ENCODE data around the gene CUX1. TPM values are rescaled to one million over a fixed set of nuclear protein-coding genes. Genes with fewer than 3 reads are reported as not detected.
"Not testable (repeated sequence)": the region's sequence is repeated elsewhere in the genome, so short reads cannot be mapped to it uniquely, and the experiment has no call there.

CUX1 gene
- total RNA-seq, 4 donors from 2014 or later, result 93.8 to 156 (median 112) TPM

- Histone ChIP-seq H3K4me1 (peaks cover 5 to 38% of the 10 kb centered on the region in 2 donors), H3K36me3 (no peaks in the 10 kb centered on the region), H3K4me3 (replicated peaks in 1 of 3) (no peak overlapping the region), H3K9me3 (no peaks in the 10 kb centered on the region), H3K27me3 (no peaks in the 10 kb centered on the region), H3K27ac (no peak overlapping the region)
- DNase-seq, result peak; percentile 52 to 71
- TF ChIP-seq POLR2A (IDR thresholded peaks at IDR 0.05) (no peak), CTCF (IDR thresholded peaks at IDR 0.05) (no peak)
- WGBS, 2 donors, result 79 to 81% methylated on average over 15 of the region's 15 CpGs
- intact Hi-C loops (cut with DNase I), result no loop called here
Measured at GRCh38 chr7:101826081-101826835, 8.8 kb downstream of the CUX1 start.

DNA sequence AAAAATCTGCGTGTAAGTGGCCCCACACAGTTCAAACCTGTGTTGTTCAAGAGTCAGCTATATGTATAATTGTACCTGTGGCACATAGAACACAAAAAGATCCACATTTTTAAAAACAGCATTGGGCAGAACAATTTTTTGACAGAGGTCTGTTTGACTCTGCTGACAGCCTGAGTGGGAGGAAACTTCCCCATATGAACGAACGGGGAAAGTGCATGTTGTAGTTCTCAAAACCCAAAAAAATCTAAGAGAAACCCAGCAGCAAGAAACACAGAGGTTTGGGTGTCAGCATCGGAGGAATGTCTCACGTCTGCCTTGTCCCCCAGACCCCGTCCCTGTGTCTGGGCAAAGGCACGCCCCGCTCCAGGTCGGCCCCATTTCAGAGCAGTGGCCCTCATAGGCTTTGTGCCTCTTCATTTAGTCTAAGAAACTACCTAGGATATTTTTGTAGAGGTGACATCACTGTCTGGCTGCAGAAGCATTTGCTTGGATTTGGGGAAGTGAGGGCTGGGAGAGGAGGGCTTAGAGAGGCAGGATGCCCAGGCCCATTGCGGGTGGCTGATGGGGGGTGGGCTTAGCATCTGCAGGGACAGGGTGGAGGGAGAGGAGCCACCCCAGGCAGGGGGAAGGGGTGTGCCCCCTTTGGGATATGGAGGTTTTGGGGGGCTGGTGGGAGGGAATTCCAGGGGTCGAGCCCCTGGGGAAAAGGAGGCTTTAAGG lies 11.0 kb downstream of the CUX1 start:
- Histone ChIP-seq H3K9me3 (no peaks in the 10 kb centered on the region), H3K4me1 (peaks cover 5 to 28% of the 10 kb centered on the region in 2 donors), H3K4me3 (replicated peaks in 1 of 3) (no peak overlapping the region), H3K36me3 (no peaks in the 10 kb centered on the region), H3K27ac (no peak overlapping the region), H3K27me3 (no peaks in the 10 kb centered on the region)
- intact Hi-C loops (cut with DNase I), result no loop called here
- no peak for TF ChIP-seq CTCF (IDR thresholded peaks at IDR 0.05)
- no peak for TF ChIP-seq POLR2A (IDR thresholded peaks at IDR 0.05)
- WGBS, 2 donors, result 89 to 91% methylated on average over 11 of the region's 11 CpGs
- no peak for DNase-seq

GRCh38 chr7:101829374-101829773 lies 11.9 kb downstream of the CUX1 start:
- H3K36me3 ChIP-seq, result no peaks in the 10 kb centered on the region
- 93 to 95% methylated on average over 11 to 14 of the region's 14 CpGs for WGBS, 2 donors
- DNase-seq, result no peak
- no peak for TF ChIP-seq POLR2A (IDR thresholded peaks at IDR 0.05)
- TF ChIP-seq CTCF (IDR thresholded peaks at IDR 0.05), result no peak
- H3K4me3 ChIP-seq (replicated peaks in 1 of 3), result no peak overlapping the region
- H3K9me3 ChIP-seq, result no peaks in the 10 kb centered on the region
- H3K27ac ChIP-seq, result no peak overlapping the region
- no peaks in the 10 kb centered on the region for H3K27me3 ChIP-seq
- intact Hi-C loops (cut with DNase I), result no loop called here
- H3K4me1 ChIP-seq, result peaks cover 5 to 22% of the 10 kb centered on the region in 2 donors

- TF ChIP-seq CTCF (IDR thresholded peaks at IDR 0.05) (no peak), POLR2A (IDR thresholded peaks at IDR 0.05) (no peak)
- Histone ChIP-seq H3K36me3 (no peaks in the 10 kb centered on the region), H3K27me3 (no peaks in the 10 kb centered on the region), H3K4me3 (replicated peaks in 1 of 3) (no peak overlapping the region), H3K4me1 (peaks cover 5 to 22% of the 10 kb centered on the region in 2 donors), H3K9me3 (no peaks in the 10 kb centered on the region), H3K27ac (no peak overlapping the region)
- DNase-seq, result no peak
- intact Hi-C loops (cut with DNase I), result no loop called here
- WGBS, 2 donors, result 95 to 96% methylated on average over 7 of the region's 8 CpGs
Measured at GRCh38 chr7:101829821-101830220, 12.4 kb downstream of the CUX1 start.

GRCh38 chr7:101831396-101831795 lies 14.0 kb downstream of the CUX1 start:
- H3K27me3 ChIP-seq; intact Hi-C loops (cut with DNase I); H3K4me1 ChIP-seq; H3K4me3 ChIP-seq (replicated peaks in 1 of 3); DNase-seq; H3K9me3 ChIP-seq; H3K36me3 ChIP-seq; H3K27ac ChIP-seq: not testable (repeated sequence)
- 95 to 100% methylated on average over 10 of the region's 10 CpGs for WGBS, 2 donors
